GM18951 (cell line): ENCODE measurements around the gene PGLYRP2.
A peak's percentile ranks its signal among the peaks of the same experiment; 100 is the strongest.

Source experiments
- POLR2A ChIP-seq: IDR thresholded peaks from 4 replicates; pipeline ENCODE4 v1.6.1; 2011; ENCODE audit warnings: mild to moderate bottlenecking; ENCODE audit not compliant: insufficient read length, insufficient read depth; ENCODE audit errors: extremely low read depth
- in situ Hi-C: fragments of 300-500 bp; cut with MboI; formaldehyde crosslinking; loops from one replicate; pipeline ENCODE4 v1.12.0; 2022; ENCODE audit warnings: low sequenced_read_pairs, mixed read lengths, inconsistent platforms; ENCODE audit not compliant: unreplicated experiment

Gene PGLYRP2

DNA sequence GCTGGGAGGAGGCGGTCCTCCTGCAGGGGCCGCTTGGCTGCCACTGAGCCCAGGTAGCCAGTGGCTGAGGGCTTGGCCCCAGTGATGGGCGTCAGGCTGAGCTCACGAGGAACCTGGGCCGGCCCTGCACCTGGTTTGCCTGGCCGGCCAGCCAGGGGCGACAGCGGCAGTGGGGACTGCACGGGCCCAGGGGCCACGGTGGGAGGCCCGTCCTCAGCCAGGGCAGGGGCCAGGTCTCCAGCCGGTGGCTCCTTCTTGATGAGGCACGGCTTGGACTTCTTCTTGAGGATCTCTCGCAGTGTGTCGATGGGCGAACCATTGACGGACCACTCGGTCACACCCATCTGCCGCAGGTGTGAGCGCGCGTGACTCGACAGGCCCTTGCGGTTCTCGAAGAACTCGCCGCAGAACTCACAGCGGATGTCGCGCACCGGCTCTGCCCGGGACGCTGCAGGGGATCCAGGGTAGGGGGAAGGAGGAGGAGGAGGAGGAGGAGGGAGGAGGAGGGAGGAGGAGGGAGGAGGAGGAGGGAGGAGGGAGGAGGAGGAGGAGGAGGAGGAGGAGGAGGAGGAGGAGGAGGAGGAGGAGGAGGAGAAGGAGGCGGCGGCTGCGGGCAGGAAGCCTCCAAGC, 53.9 kb downstream of the PGLYRP2 start:
- in situ Hi-C loops: loop anchor here (5.0 kb wide), 1 partner anchor 127 kb away; no protein-coding TSS in a partner anchor
- TF ChIP-seq POLR2A: no peak

GRCh38 chr19:15424692-15425272, 54.5 kb downstream of the PGLYRP2 start:
- in situ Hi-C loops: loop anchor here (5.0 kb wide), 1 partner anchor 128 kb away; no protein-coding TSS in a partner anchor
- TF ChIP-seq POLR2A: no peak

DNA sequence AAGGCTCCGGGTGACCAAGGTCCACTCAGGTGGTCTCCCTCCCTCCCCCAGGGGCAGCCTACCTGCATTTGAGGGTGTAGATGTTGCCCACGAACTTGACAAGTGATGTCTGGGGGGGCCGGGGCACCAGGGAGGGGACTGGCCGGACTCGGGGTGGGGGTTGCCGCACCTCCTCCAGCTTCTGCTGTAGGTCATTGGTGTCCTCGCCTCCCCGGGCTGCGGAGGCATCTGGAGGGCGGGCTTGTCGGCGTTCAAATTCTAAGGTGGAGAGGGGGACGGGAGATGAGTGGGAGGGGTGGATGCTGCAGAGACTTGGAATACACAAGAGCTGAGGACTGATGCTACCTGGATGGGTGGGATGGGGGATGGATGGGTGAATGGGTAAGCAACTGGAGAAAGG, 55.2 kb downstream of the PGLYRP2 start:
- no peak for TF ChIP-seq POLR2A
- in situ Hi-C loops: no loop called here

DNA sequence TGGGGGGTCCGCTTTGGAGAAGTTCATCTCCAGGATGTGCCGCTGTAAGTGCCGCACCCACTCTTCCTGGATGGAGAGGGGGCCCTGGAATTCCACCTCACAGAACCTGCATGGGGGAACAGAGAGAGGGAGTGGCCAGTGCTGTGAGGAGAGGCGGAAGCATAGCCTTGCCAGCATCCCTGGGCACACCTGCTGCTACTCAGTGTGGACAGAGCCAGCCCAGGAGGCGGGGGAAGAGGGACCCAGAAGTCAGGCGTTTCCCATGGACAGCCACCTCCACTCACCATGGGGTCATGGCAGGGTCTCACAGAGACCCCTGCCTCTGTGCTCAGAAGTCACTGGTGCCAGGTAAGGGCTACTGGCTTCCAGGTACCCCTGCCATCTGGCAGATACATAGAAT, 56.2 kb downstream of the PGLYRP2 start:
- TF ChIP-seq POLR2A: no peak
- in situ Hi-C loops: no loop called here

DNA sequence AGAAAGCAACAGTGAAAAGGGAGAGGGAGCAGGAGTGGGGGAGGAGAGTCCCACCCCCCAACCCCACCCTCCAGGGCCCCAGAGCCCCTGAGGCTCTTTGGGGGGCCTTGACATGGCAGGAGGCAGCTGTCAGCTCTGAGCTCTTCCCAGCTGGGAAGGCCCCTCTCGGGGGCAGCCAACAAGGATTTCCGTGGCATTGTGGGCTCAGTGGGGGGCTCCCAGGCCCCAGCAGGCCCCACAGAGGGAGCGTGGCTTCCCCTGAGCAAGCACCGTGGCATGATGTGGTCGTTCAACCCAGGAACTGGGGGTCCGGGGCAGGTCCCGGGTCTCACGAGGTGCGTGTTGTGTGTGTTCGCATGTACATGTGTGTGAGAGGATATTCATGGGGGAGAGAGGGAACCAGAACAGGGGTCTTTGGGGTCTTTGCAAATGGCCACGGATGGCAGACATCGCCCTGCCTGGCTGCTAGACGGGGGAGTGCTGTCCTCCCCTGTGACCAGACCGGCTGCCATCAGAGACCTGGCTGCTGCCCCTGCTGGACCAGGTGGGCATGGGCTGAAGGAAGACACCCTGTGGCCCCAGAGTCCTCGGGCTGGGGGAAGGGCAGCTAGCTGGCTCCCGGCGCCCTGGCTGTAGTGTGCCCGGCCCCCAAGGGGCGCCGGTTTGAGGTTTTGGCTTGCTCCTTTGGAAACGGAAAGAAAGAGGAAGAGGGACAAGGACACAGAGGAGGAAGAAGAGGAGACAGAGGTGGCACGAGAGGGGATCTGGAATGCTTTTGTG, 56.8 kb downstream of the PGLYRP2 start:
- TF ChIP-seq POLR2A: no peak
- in situ Hi-C loops: no loop called here

- in situ Hi-C loops: no loop called here
- TF ChIP-seq POLR2A: peak; percentile 16
Measured at GRCh38 chr19:15421721-15422260, 57.5 kb downstream of the PGLYRP2 start.

GRCh38 chr19:15421136-15421695, 58.1 kb downstream of the PGLYRP2 start:
- TF ChIP-seq POLR2A: no peak
- in situ Hi-C loops: no loop called here

- in situ Hi-C loops: no loop called here
- no peak for TF ChIP-seq POLR2A
Measured at GRCh38 chr19:15419413-15420025, 59.8 kb downstream of the PGLYRP2 start.
